Activated T-cell treated with anti-CD3 and anti-CD28 coated beads, Interleukin-2, amount 50 U/mL, for 1 hour (primary cell): ENCODE results near the gene SHFL.

Source experiments
- DNase-seq: peaks from one replicate; pipeline ENCODE4 v3.0.0-alpha.2; 2020

The SHFL gene

DNA sequence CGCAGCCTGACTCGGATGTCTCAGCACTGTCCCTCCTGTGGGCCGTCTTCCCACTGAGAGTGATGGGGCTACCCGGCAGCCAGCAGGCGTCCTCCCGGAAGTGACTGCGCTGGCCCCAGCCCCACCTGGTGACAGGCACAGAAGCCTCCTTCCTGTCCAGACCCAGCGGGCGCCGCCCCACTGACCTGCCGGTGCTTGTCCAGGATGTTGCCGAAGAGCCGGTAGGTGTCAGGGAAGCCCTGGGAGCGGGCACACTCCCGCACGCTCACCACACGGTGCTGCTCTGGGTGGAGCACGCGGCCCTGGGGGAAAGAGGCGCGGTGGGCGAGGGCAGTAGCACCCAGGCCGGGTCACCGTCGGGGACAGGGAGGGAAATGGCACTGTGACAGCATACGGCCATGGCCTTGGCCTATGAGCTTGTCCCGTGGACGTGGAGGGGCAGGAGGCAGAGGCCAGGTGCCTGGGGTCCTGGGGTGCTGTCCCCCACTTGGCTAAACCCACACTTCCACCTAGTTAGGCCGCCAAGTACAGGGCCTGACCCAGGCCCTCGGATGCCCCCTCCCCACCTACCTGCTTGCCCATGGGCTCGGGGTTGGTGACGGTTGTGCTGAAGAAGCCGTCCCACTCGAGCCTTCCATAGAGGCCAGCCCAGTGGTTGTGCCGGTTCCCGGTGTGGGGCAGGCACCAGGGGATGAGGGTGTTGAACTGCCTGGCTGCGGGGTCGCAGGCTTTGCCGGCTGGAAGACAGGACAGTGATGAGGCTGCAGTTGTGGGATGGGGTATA, 49.6 kb downstream of the SHFL start:
- no peak for DNase-seq

GRCh38 chr19:10136936-10137335, 50.8 kb downstream of the SHFL start:
- DNase-seq: no peak

- DNase-seq: no peak
These were observed 51.9 kb downstream of the SHFL start for GRCh38 chr19:10137751-10138682.

DNA sequence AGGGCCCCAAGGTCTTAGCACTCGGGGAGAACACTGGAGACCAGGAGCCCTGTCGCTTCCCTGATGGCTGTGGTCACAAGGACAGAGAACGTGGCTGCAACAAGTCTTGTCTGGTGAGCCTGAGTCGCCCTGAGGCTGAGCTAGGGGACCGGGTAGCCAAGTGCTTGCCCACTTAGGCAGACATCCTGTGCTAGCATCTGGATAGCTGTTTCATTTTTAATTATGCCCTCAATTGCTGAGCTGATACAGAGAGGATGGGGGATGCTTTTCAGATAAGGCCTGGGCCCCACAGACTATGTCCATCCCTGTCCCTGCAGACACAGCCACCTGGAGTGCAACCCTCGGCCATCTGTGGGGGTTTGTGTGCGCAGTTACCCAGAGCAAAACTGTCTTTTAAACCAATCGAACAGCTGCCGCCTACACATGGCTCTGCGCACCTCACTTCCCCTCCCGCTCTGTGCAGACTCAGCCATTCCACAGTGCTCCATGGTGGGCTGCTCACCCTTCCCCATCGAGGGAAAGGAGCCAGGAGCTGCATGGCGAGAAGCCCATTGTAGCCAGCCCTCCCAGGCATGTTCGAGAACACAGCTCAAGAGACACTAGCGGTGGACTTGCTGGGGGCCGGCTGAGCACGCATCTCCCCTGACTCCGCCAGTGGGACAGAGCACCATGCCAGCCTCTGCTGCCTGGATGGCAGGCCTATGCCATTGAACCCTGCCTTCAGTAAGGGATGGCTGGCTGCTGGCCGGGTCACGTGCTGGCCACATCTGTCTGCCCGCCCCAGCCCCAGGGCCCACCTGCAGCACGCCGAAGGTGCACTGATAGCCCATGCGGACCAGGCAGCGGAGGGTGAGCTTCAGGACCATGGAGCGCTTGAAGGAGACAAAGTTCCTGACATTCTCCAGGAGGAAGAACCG, 53.0 kb downstream of the SHFL start:
- DNase-seq: no peak

DNA sequence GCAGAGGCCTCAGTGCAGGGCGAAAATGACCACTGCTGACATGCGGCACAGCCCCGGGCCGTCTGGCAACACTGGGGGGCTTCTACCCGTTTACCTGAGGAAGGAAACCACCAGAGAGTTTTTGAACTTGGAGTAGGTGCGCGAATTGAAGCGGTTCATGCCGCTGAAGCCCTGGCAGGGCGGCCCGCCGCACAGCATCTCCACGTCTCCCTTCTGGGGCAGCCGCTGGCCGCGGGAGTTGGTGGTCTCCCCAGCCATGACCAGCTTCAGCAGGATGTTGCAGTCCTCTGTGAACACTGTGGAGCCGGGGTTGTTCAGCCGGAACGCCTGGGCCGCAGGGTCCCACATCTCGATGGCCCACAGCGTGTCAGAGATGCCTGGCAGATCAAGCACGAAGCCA, 53.8 kb downstream of the SHFL start:
- no peak for DNase-seq

DNA sequence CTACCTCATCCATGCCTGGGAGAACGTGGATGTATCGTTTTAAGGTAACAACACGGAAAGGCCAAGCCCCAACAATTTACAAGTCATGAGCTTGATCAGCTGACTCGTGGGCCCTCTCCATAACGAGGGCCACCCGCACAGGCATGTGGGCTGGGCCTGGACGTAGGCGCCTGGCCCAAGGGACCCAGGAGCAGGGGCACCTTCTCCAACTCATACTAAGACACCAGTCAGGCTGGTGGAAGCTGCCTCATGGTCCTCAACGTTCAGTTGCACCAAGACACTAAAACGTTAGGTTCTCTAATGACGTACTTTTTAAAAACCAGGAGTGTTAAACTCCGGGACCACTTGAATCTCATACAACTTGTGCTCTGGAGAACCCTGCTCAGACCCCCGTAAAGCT, 55.4 kb downstream of the SHFL start:
- no peak for DNase-seq

DNA sequence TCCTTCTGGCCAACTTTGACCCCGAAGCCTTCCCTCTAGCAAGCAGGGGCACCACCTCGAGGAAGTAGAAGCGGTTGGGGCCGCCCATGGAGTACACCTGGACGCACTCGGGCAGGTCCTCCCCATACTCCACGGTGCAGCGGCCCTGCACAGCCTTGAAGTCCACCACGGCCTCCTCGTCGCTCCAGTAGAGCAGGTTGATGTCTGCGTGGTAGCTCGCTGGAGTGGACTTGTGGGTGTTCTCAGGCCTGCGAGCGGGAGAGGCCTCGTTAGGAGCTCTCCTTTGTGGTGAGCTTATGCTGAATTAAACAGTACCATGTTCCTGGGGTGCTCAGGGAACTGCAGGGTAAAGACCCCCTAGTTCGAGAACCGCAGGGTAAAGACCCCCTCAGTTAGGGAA, 55.9 kb downstream of the SHFL start:
- DNase-seq: no peak
